Liver (tissue), 9 donors: ENCODE measurements around the gene ABCG8. TPM values are rescaled to one million over a fixed set of nuclear protein-coding genes. Genes with fewer than 3 reads are reported as not detected.

ENCODE experiments used
- DNase-seq: peaks from one replicate; pipeline ENCODE4 v3.0.0-alpha.2; 2017; ENCODE audit warnings: low spot score
- H3K27ac ChIP-seq, 2 donors: one replicate each; pipeline ENCODE4 v1.7.0; 2013; ENCODE audit warnings: inconsistent platforms in 2 of 2, low read length in 2 of 2, control low read depth in 1 of 2, low read depth in 1 of 2, mild to moderate bottlenecking in 1 of 2
- H3K27me3 ChIP-seq, 4 donors: one replicate each; pipeline versions ENCODE4 v1.6.1 to v1.7.0; 2013; ENCODE audit warnings: low read length in 3 of 4, inconsistent platforms in 1 of 4, mild to moderate bottlenecking in 1 of 4, moderate library complexity in 1 of 4; ENCODE audit not compliant: control insufficient read depth in 4 of 4, insufficient read depth in 4 of 4
- H3K36me3 ChIP-seq, 4 donors: one replicate each; pipeline versions ENCODE4 v1.6.1 to v1.7.0; 2013; ENCODE audit warnings: low read length in 3 of 4, mild to moderate bottlenecking in 3 of 4, low read depth in 1 of 4, moderate library complexity in 1 of 4; ENCODE audit not compliant: control insufficient read depth in 4 of 4, insufficient read depth in 3 of 4
- H3K4me1 ChIP-seq, 4 donors: one replicate each; pipeline versions ENCODE4 v1.6.1 to v1.7.0; 2013; ENCODE audit warnings: low read length in 3 of 4, mild to moderate bottlenecking in 3 of 4, moderate library complexity in 1 of 4; ENCODE audit not compliant: control insufficient read depth in 4 of 4, insufficient read depth in 4 of 4
- H3K4me3 ChIP-seq, 3 donors: one replicate each; pipeline versions ENCODE4 v1.6.1 to v1.7.0; 2013; ENCODE audit warnings: low read length in 3 of 3, control low read depth in 1 of 3, low read depth in 1 of 3, mild to moderate bottlenecking in 1 of 3
- H3K9ac ChIP-seq, 2 donors: one replicate each; pipeline ENCODE4 v1.7.0; 2013; ENCODE audit warnings: low read length in 2 of 2, mild to moderate bottlenecking in 2 of 2, moderate library complexity in 2 of 2, control low read depth in 1 of 2, low read depth in 1 of 2
- H3K9me3 ChIP-seq, 4 donors: one replicate each; pipeline versions ENCODE4 v1.6.1 to v1.7.0; 2013; ENCODE audit warnings: low read length in 3 of 4; ENCODE audit not compliant: control insufficient read depth in 4 of 4
- EGR1 ChIP-seq, 2 donors: IDR thresholded peaks; 2 replicates each; pipeline ENCODE4 v1.6.1; 2016 to 2018; ENCODE audit warnings: antibody characterized with exemption in 2 of 2, low read depth in 2 of 2
- FOXA1 ChIP-seq: IDR thresholded peaks from 2 replicates; pipeline ENCODE4 v1.6.1; 2016; ENCODE audit warnings: antibody characterized with exemption
- FOXA2 ChIP-seq: IDR thresholded peaks from 2 replicates; pipeline ENCODE4 v1.6.1; 2016; ENCODE audit warnings: antibody characterized with exemption
- GABPA ChIP-seq, 2 donors: IDR thresholded peaks in 1 of 2; conservative IDR thresholded peaks in 1 of 2; 2 replicates each; pipeline ENCODE4 v1.6.1; 2016; ENCODE audit warnings: antibody characterized with exemption in 2 of 2, mild to moderate bottlenecking in 1 of 2, moderate library complexity in 1 of 2
- HNF4A ChIP-seq, 2 donors: conservative IDR thresholded peaks; 2 replicates each; pipeline ENCODE4 v1.6.1; 2016; ENCODE audit warnings: antibody characterized with exemption in 2 of 2, mild to moderate bottlenecking in 2 of 2
- HNF4G ChIP-seq: IDR thresholded peaks from 2 replicates; pipeline ENCODE4 v1.6.1; 2016; ENCODE audit warnings: antibody characterized with exemption
- JUND ChIP-seq, 2 donors: IDR thresholded peaks; 2 replicates each; pipeline ENCODE4 v1.6.1; 2016; ENCODE audit warnings: antibody characterized with exemption in 2 of 2
- NR2F2 ChIP-seq: IDR thresholded peaks from 2 replicates; pipeline ENCODE4 v1.6.1; 2016; ENCODE audit warnings: antibody characterized with exemption
- RAD21 ChIP-seq, 2 donors: IDR thresholded peaks; 2 replicates each; pipeline ENCODE4 v1.6.1; 2016; ENCODE audit warnings: antibody characterized with exemption in 2 of 2, mild to moderate bottlenecking in 2 of 2
- RXRA ChIP-seq, 2 donors: IDR thresholded peaks; 2 replicates each; pipeline ENCODE4 v1.6.1; 2017 to 2018; ENCODE audit warnings: antibody characterized with exemption in 2 of 2, mild to moderate bottlenecking in 1 of 2
- SP1 ChIP-seq: IDR thresholded peaks from 2 replicates; pipeline ENCODE4 v1.6.1; 2018; ENCODE audit warnings: antibody characterized with exemption, mild to moderate bottlenecking
- TAF1 ChIP-seq: conservative IDR thresholded peaks from 2 replicates; pipeline ENCODE4 v1.6.1; 2016; ENCODE audit warnings: antibody characterized with exemption, mild to moderate bottlenecking
- WGBS: extraction: QIAGEN DNeasy Blood & Tissue Kit; methylation state at CpG from one replicate; pipeline ENCODE4 v1.1.7; 2013; 5-methylcytosine and 5-hydroxymethylcytosine counted together
- polyA plus RNA-seq, 2 donors: library from polyadenylated mRNA; stranded (reverse) in 1 of 2; unstranded in 1 of 2; fragments of 200-250 nt in 1 of 2; fragments of >200 nt in 1 of 2; fragmentation: Nextera tagmentation in 1 of 2; extraction: Ambion mirVana in 1 of 2; gene quantifications; one replicate each; pipeline versions ENCODE4 v1.2.1 to v1.2.3, GENCODE V29; 2013 to 2015
- total RNA-seq, 2 donors: library from RNA; depleted of rRNA; stranded (reverse); fragments of >200 nt; gene quantifications; one replicate each; pipeline ENCODE4 v1.2.3, GENCODE V29; 2014
- TF ChIP-seq, protein P1 (sequence below): IDR thresholded peaks from 2 replicates; pipeline ENCODE4 v1.6.1; 2016; ENCODE audit warnings: antibody characterized with exemption
- TF ChIP-seq, protein P2 (sequence below): IDR thresholded peaks from 2 replicates; pipeline ENCODE4 v1.6.1; 2016; ENCODE audit warnings: antibody characterized with exemption, mild to moderate bottlenecking
- TF ChIP-seq, protein P3 (sequence below): IDR thresholded peaks from 2 replicates; pipeline ENCODE4 v1.6.1; 2016; ENCODE audit warnings: antibody characterized with exemption
- TF ChIP-seq, protein P4 (sequence below): fragments of 150-350 bp; IDR thresholded peaks from 2 replicates; pipeline ENCODE4 v1.5.1; 2017; ENCODE audit warnings: improper control_type of control experiment, low read depth, low read length; ENCODE audit not compliant: missing input control
- TF ChIP-seq, protein P5 (sequence below): IDR thresholded peaks from 2 replicates; pipeline ENCODE4 v1.6.1; 2016; ENCODE audit warnings: antibody characterized with exemption
- donor health status: healthy.
- donor health status: healthy.
- donor health status: healthy.
- donor health status: healthy.
- donor health status: healthy.

ABCG8 gene
- total and polyA plus RNA-seq, 4 donors: 16.8 to 81.2 (median 37.5) TPM

DNA sequence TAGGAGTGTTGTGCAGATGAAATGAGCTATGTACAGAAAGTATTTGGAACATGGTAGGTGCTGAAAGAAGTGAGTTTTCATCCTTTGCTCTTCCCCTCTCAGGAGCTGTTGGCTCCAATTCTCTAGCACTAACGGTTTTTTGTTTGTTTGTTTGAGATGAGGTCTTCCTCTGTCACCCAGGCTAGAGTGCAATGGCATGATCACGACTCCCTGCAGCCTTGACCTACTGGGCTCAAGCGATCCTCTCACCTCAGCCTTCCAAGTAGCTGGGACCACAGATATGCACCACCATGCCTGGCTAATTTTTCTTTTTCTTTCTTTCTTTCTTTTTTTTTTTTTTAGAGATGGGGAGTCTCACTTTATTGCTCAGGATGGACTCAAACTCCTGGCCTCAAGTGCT lies 12.9 kb upstream of the ABCG8 start:
- DNase-seq: no peak
- Histone ChIP-seq H3K27ac (peak overlapping the region; percentile 13 to 60), H3K9ac (no peak overlapping the region), H3K4me1 (peaks cover 4 to 64% (median 46%) of the 10 kb centered on the region in 4 donors), H3K9me3 (no peaks in the 10 kb centered on the region), H3K4me3 (no peak overlapping the region), H3K27me3 (no peaks in the 10 kb centered on the region), H3K36me3 (peaks cover 0 to 32% (median 15%) of the 10 kb centered on the region in 4 donors)
- TF ChIP-seq RAD21 (IDR thresholded peaks at IDR 0.05) (no peak), GABPA (IDR thresholded peaks at IDR 0.05 in 1 of 2, conservative IDR thresholded peaks at IDR 0.05 in 1 of 2) (no peak), JUND (IDR thresholded peaks at IDR 0.05) (no peak), SP1 (no peak), TAF1 (no peak), EGR1 (IDR thresholded peaks at IDR 0.05; ENCODE audit: low read depth in 2 of 2) (no peak), NR2F2 (no peak), RXRA (IDR thresholded peaks at IDR 0.05) (peak; percentile 33 to 56), FOXA1 (no peak), FOXA2 (no peak), HNF4A (conservative IDR thresholded peaks at IDR 0.05) (peak; percentile 25 to 46), HNF4G (no peak)
- TF ChIP-seq, protein P1, sequence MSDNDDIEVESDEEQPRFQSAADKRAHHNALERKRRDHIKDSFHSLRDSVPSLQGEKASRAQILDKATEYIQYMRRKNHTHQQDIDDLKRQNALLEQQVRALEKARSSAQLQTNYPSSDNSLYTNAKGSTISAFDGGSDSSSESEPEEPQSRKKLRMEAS: no peak
- TF ChIP-seq, protein P2, sequence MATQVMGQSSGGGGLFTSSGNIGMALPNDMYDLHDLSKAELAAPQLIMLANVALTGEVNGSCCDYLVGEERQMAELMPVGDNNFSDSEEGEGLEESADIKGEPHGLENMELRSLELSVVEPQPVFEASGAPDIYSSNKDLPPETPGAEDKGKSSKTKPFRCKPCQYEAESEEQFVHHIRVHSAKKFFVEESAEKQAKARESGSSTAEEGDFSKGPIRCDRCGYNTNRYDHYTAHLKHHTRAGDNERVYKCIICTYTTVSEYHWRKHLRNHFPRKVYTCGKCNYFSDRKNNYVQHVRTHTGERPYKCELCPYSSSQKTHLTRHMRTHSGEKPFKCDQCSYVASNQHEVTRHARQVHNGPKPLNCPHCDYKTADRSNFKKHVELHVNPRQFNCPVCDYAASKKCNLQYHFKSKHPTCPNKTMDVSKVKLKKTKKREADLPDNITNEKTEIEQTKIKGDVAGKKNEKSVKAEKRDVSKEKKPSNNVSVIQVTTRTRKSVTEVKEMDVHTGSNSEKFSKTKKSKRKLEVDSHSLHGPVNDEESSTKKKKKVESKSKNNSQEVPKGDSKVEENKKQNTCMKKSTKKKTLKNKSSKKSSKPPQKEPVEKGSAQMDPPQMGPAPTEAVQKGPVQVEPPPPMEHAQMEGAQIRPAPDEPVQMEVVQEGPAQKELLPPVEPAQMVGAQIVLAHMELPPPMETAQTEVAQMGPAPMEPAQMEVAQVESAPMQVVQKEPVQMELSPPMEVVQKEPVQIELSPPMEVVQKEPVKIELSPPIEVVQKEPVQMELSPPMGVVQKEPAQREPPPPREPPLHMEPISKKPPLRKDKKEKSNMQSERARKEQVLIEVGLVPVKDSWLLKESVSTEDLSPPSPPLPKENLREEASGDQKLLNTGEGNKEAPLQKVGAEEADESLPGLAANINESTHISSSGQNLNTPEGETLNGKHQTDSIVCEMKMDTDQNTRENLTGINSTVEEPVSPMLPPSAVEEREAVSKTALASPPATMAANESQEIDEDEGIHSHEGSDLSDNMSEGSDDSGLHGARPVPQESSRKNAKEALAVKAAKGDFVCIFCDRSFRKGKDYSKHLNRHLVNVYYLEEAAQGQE: no peak
- TF ChIP-seq, protein P3, sequence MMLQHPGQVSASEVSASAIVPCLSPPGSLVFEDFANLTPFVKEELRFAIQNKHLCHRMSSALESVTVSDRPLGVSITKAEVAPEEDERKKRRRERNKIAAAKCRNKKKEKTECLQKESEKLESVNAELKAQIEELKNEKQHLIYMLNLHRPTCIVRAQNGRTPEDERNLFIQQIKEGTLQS: no peak
- TF ChIP-seq, protein P4, sequence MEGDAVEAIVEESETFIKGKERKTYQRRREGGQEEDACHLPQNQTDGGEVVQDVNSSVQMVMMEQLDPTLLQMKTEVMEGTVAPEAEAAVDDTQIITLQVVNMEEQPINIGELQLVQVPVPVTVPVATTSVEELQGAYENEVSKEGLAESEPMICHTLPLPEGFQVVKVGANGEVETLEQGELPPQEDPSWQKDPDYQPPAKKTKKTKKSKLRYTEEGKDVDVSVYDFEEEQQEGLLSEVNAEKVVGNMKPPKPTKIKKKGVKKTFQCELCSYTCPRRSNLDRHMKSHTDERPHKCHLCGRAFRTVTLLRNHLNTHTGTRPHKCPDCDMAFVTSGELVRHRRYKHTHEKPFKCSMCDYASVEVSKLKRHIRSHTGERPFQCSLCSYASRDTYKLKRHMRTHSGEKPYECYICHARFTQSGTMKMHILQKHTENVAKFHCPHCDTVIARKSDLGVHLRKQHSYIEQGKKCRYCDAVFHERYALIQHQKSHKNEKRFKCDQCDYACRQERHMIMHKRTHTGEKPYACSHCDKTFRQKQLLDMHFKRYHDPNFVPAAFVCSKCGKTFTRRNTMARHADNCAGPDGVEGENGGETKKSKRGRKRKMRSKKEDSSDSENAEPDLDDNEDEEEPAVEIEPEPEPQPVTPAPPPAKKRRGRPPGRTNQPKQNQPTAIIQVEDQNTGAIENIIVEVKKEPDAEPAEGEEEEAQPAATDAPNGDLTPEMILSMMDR: no peak
- TF ChIP-seq, protein P5, sequence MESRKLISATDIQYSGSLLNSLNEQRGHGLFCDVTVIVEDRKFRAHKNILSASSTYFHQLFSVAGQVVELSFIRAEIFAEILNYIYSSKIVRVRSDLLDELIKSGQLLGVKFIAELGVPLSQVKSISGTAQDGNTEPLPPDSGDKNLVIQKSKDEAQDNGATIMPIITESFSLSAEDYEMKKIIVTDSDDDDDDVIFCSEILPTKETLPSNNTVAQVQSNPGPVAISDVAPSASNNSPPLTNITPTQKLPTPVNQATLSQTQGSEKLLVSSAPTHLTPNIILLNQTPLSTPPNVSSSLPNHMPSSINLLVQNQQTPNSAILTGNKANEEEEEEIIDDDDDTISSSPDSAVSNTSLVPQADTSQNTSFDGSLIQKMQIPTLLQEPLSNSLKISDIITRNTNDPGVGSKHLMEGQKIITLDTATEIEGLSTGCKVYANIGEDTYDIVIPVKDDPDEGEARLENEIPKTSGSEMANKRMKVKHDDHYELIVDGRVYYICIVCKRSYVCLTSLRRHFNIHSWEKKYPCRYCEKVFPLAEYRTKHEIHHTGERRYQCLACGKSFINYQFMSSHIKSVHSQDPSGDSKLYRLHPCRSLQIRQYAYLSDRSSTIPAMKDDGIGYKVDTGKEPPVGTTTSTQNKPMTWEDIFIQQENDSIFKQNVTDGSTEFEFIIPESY: no peak
- 34% methylated on average over 3 of the region's 3 CpGs for WGBS
